ENCODE results near the gene SORCS2. TPM values are rescaled to one million over a fixed set of nuclear protein-coding genes. Genes with fewer than 3 reads are reported as not detected.

SORCS2 gene
- total RNA-seq, 2 donors from 2014 or later = 0.54 to 0.74 TPM

DNA sequence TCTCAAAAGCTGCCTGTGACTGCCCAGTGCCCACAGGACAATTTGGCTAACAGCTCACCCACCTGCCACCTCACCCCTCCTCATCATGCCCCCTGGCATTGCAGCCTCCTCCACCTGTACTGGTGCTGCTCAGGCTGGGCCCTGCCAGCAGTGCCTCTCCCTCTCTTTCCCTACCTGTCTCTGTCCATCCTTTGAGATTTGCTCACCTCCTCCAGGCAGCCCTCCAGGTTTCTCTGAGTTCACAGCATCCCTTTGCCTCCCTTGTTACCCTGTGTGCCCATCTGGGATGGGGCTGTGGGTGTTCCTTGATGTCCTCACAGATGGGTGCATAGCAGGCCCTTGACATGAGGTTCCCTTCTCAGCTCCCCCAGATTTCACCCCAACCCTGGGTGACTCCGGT, 522.4 kb downstream of the SORCS2 start:
- Histone ChIP-seq H3K4me3 (no peak overlapping the region), H3K27ac (no peak overlapping the region), H3K4me1 (no peaks in the 10 kb centered on the region), H3K9me3 (no peaks in the 10 kb centered on the region), H3K36me3 (no peaks in the 10 kb centered on the region), H3K9ac (ENCODE audit: low read depth in 2 of 2, low read length in 2 of 2) (no peak overlapping the region), H3K27me3 (no peaks in the 10 kb centered on the region)
- intact Hi-C loops (cut with DNase I) = no loop called here
- TF ChIP-seq, protein P1, sequence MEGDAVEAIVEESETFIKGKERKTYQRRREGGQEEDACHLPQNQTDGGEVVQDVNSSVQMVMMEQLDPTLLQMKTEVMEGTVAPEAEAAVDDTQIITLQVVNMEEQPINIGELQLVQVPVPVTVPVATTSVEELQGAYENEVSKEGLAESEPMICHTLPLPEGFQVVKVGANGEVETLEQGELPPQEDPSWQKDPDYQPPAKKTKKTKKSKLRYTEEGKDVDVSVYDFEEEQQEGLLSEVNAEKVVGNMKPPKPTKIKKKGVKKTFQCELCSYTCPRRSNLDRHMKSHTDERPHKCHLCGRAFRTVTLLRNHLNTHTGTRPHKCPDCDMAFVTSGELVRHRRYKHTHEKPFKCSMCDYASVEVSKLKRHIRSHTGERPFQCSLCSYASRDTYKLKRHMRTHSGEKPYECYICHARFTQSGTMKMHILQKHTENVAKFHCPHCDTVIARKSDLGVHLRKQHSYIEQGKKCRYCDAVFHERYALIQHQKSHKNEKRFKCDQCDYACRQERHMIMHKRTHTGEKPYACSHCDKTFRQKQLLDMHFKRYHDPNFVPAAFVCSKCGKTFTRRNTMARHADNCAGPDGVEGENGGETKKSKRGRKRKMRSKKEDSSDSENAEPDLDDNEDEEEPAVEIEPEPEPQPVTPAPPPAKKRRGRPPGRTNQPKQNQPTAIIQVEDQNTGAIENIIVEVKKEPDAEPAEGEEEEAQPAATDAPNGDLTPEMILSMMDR (IDR thresholded peaks at IDR 0.05) = no peak
- no peak for DNase-seq

DNA sequence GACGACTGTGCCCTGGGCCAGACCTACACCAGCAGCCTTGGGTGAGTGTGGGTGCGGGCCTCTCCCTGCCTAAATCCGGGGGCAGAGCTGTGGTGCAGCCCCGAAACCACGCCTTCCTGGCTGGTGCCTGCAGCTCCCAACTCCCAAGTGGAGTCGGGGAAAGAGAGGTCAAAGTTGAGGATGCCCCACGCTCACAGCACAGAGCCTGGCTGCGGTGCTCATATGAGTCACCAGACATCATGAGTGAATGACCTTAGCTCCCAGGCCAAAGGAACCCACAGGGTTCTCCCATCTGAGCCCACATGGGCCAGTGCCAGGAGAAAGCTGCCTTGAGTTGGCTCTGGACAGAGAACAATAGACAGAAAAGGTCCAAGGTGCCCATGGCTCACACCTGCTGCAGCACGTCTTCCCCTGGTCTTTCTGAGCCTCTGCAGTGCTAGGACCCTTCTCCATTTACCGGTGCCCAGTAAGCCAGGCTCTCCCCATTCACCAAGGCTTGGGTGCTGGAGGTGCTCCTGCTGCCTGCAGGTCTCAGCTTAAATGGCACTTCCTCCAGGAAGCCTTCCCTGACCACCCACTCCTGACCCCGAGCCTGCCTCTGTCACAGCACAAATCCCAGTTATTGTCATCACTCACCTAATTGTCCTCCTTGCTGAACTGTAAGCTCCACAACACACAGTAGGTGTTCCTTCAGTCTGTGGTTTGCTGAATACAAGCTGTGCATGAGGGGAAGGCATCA, 523.1 kb downstream of the SORCS2 start:
- TF ChIP-seq, protein P1 (IDR thresholded peaks at IDR 0.05) = no peak
- no peak for DNase-seq
- Histone ChIP-seq H3K36me3 (no peaks in the 10 kb centered on the region), H3K27me3 (no peaks in the 10 kb centered on the region), H3K9ac (ENCODE audit: low read depth in 2 of 2, low read length in 2 of 2) (no peak overlapping the region), H3K9me3 (no peaks in the 10 kb centered on the region), H3K4me1 (no peaks in the 10 kb centered on the region), H3K4me3 (no peak overlapping the region), H3K27ac (no peak overlapping the region)
- intact Hi-C loops (cut with DNase I) = no loop called here

DNA sequence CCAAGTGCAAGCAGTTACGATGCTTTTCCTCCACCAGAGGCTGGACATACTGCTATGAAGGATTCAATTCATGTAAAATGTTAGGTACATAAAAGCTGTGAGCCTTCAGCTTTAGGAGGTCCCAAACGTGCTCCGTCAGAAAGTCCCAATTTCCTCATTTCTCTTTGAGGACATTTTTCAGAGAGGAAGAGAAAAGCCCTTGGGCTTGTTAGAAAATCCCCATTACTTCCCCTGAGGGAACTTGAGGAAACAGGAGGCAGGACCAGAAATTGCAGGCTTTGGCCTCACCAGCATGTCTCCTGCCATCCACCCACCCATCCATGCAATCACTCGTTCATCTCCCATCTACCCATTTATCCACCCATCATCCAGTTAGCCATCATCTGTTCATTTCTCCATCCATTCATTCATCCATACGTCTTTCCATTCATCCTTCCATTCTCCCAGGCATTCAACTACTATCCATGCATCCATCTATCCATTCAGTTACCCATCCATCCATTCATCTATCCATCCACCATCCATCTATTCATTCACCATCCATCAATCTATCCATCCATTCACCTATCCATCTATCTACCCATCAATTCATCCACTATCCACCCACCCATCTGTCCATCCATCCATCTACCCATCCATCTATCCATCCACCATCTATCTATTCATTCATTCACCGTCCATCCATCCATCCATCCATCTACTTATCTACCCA, 523.8 kb downstream of the SORCS2 start:
- H3K9ac ChIP-seq (ENCODE audit: low read depth in 2 of 2, low read length in 2 of 2) = no peak overlapping the region
- intact Hi-C loops (cut with DNase I) = no loop called here
- TF ChIP-seq, protein P1 (IDR thresholded peaks at IDR 0.05) = no peak
- no peak overlapping the region for H3K27ac ChIP-seq
- no peaks in the 10 kb centered on the region for H3K9me3 ChIP-seq
- no peaks in the 10 kb centered on the region for H3K36me3 ChIP-seq
- H3K4me1 ChIP-seq = no peaks in the 10 kb centered on the region
- DNase-seq = no peak
- H3K27me3 ChIP-seq = no peaks in the 10 kb centered on the region
- H3K4me3 ChIP-seq = no peak overlapping the region

DNA sequence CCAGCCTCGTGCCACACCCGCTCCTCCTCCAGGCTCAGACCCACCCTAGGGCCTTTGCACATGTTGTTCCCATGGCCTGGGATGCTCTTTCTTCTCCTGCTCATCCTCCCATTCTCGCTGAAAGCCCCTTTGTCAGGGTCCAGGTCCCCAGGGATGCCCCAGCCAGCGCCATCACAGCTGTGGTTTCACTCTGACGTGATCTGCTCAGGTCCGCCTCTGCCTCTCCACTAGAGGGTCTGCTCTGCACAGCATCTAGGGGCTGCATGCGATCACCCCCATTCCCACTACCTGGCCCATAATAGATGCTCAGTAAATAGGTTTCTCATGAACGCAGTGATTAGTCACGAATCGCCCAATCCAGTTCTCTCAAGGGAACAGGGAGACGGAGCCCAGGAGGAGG, 524.8 kb downstream of the SORCS2 start:
- H3K9ac ChIP-seq (ENCODE audit: low read depth in 2 of 2, low read length in 2 of 2) = no peak overlapping the region
- intact Hi-C loops (cut with DNase I) = no loop called here
- no peaks in the 10 kb centered on the region for H3K9me3 ChIP-seq
- no peak for DNase-seq
- no peak overlapping the region for H3K27ac ChIP-seq
- no peak overlapping the region for H3K4me3 ChIP-seq
- TF ChIP-seq, protein P1 (IDR thresholded peaks at IDR 0.05) = no peak
- no peaks in the 10 kb centered on the region for H3K4me1 ChIP-seq
- no peaks in the 10 kb centered on the region for H3K36me3 ChIP-seq
- no peaks in the 10 kb centered on the region for H3K27me3 ChIP-seq

DNA sequence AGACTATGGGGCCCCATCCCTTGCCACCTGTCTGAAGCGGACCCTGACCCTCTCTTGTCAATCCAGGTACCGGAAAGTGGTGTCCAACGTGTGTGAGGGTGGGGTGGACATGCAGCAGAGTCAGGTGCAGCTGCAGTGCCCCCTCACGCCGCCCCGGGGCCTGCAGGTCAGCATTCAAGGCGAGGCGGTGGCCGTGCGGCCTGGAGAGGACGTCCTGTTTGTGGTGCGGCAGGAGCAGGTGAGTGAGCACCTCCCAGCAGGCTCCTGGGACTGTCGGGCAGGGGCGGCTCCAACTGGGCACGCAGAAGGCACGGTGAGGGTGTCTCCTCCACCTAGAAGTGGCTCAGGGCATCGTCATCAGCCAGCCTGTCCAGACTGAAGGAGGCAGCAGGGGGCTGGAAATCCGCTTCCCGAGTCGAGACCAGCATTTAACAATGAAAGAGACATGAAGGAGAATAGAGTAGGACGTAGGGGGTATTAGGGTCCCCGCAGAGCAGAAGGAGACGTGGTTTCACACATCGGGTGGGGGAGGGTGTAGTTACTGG, 525.7 kb downstream of the SORCS2 start:
- Histone ChIP-seq H3K4me3 (no peak overlapping the region), H3K9me3 (no peaks in the 10 kb centered on the region), H3K36me3 (no peaks in the 10 kb centered on the region), H3K4me1 (no peaks in the 10 kb centered on the region), H3K9ac (ENCODE audit: low read depth in 2 of 2, low read length in 2 of 2) (no peak overlapping the region), H3K27ac (no peak overlapping the region), H3K27me3 (no peaks in the 10 kb centered on the region)
- TF ChIP-seq, protein P1 (IDR thresholded peaks at IDR 0.05) = no peak
- intact Hi-C loops (cut with DNase I) = loop anchor here (2.0 kb wide), 1 partner anchor 525 kb away; the partner anchor contains the start of gene SORCS2
- DNase-seq = no peak
